HCT116 (cell line): ENCODE measurements around the gene EIF2B2. TPM values are rescaled to one million over a fixed set of nuclear protein-coding genes. Genes with fewer than 3 reads are reported as not detected.

ENCODE experiments used
- ATAC-seq: fragments of 200-7000 bp; cut with Tn5 transposase; 2 replicates; pipeline ENCODE4 v1.9.1; 2020; ENCODE audit warnings: mild to moderate bottlenecking, moderate library complexity
- BruUV-seq: library from RNA; stranded (reverse); fragments of 400-500 nt; replicated peaks from 2 replicates; lab custom pipeline; 2021; lab: Mats Ljungman, UMichigan
- CTCF ChIA-PET: fragments of 300-600 bp; sonication (Branson Sonifier 250); formaldehyde crosslinking; loops from one replicate; lab custom pipeline; 2021; ENCODE audit warnings: antibody characterized with exemption; lab: Charles Lee
- POLR2A ChIA-PET: fragments of 300-600, 350-600 bp; sonication (Branson Sonifier 250); formaldehyde crosslinking; loops from one replicate; lab custom pipeline; 2021; ENCODE audit warnings: antibody characterized with exemption; lab: Charles Lee
- RAD21 ChIA-PET, 2 experiments: fragments of 300-600 bp; sonication (Branson Sonifier 250); formaldehyde crosslinking; loops; one replicate each; lab custom pipeline; 2023; ENCODE audit warnings: low total read pairs in 2 of 2; ENCODE audit not compliant: uncharacterized antibody in 2 of 2, unreplicated experiment in 2 of 2, low non-redundant PET in 1 of 2; lab: Charles Lee
- DNase-seq: peaks from one replicate; pipeline ENCODE4 v3.0.0-alpha.2; 2010; ENCODE audit warnings: low read depth, low spot score
- H2AFZ ChIP-seq: fragments of 200-600 bp; shearing (Covaris generic), sonication (generic); 2 replicates; pipeline ENCODE4 v1.6.1; 2017; ENCODE audit warnings: low read depth, mixed run types, mixed read lengths, antibody characterized with exemption, low read length; ENCODE audit not compliant: poor library complexity, severe bottlenecking
- H3K27ac ChIP-seq: 2 replicates; pipeline ENCODE4 v1.5.1; 2012; ENCODE audit warnings: low read depth, low read length
- H3K27me3 ChIP-seq: fragments of 200-600 bp; sonication (generic); 2 replicates; pipeline ENCODE4 v1.6.1; 2016; ENCODE audit warnings: mixed run types, low read length, mixed read lengths; ENCODE audit not compliant: insufficient read depth
- H3K36me3 ChIP-seq, 2 experiments: fragments of 200-500 bp in 1 of 2; fragments of 200-600 bp in 1 of 2; sonication (Bioruptor generic) in 1 of 2; sonication (generic) in 1 of 2; 2 replicates each; pipeline versions ENCODE4 v1.5.1 to v1.6.1; 2014 to 2016; ENCODE audit warnings: low read length in 2 of 2, inconsistent platforms in 1 of 2, mixed read lengths in 1 of 2, mixed run types in 1 of 2; ENCODE audit not compliant: insufficient read depth in 2 of 2, control insufficient read depth in 1 of 2
- H3K4me1 ChIP-seq, 2 experiments: fragments of 200-600 bp in 1 of 2; sonication (generic) in 1 of 2; 2 replicates each; pipeline versions ENCODE4 v1.5.1 to v1.6.1; 2012 to 2017; ENCODE audit warnings: low read length in 2 of 2, inconsistent platforms in 1 of 2, mild to moderate bottlenecking in 1 of 2, mixed read lengths in 1 of 2, mixed run types in 1 of 2, moderate library complexity in 1 of 2; ENCODE audit not compliant: insufficient read depth in 2 of 2, control insufficient read depth in 1 of 2
- H3K4me2 ChIP-seq: fragments of 200-600 bp; sonication (generic); 2 replicates; pipeline ENCODE4 v1.6.1; 2017; ENCODE audit warnings: mixed run types, low read length, mixed read lengths
- H3K4me3 ChIP-seq, 2 experiments: fragments of 200-600 bp in 1 of 2; sonication (generic) in 1 of 2; replicated peaks in 1 of 2; 2 replicates each; pipeline ENCODE4 v1.5.1; 2011 to 2016; ENCODE audit warnings: low read length in 2 of 2, control low read depth in 1 of 2, low read depth in 1 of 2, mild to moderate bottlenecking in 1 of 2, mixed read lengths in 1 of 2, mixed run types in 1 of 2
- H3K79me2 ChIP-seq: fragments of 200-600 bp; sonication (generic); 2 replicates; pipeline ENCODE4 v1.6.1; 2017; ENCODE audit warnings: mild to moderate bottlenecking, mixed run types, low read length, moderate library complexity, mixed read lengths; ENCODE audit not compliant: insufficient read depth
- H3K9ac ChIP-seq: fragments of 200-600 bp; sonication (generic); 2 replicates; pipeline ENCODE4 v1.6.1; 2016; ENCODE audit warnings: low read length, mixed read lengths
- H3K9me2 ChIP-seq: fragments of 200-600 bp; sonication (generic), shearing (Covaris generic); 2 replicates; pipeline ENCODE4 v1.6.1; 2017; ENCODE audit warnings: mixed run types, mild to moderate bottlenecking, moderate library complexity; ENCODE audit not compliant: insufficient read depth
- H3K9me3 ChIP-seq, 2 experiments: fragments of 200-500 bp in 1 of 2; fragments of 200-600 bp in 1 of 2; sonication (Bioruptor generic) in 1 of 2; sonication (generic) in 1 of 2; 2 replicates each; pipeline ENCODE4 v1.6.1; 2014 to 2017; ENCODE audit warnings: low read length in 2 of 2, mixed read lengths in 2 of 2, inconsistent platforms in 1 of 2, low read depth in 1 of 2, mild to moderate bottlenecking in 1 of 2, mixed run types in 1 of 2, moderate library complexity in 1 of 2; ENCODE audit not compliant: control insufficient read depth in 1 of 2, insufficient read depth in 1 of 2
- H4K20me1 ChIP-seq: fragments of 200-600 bp; sonication (generic), shearing (Covaris generic); 2 replicates; pipeline ENCODE4 v1.6.1; 2017; ENCODE audit warnings: mixed run types, mild to moderate bottlenecking, moderate library complexity; ENCODE audit not compliant: insufficient read depth
- CBX3 ChIP-seq: IDR thresholded peaks from 2 replicates; pipeline ENCODE4 v1.6.1; 2012; ENCODE audit warnings: low read depth
- CEBPB ChIP-seq: IDR thresholded peaks from 2 replicates; pipeline ENCODE4 v1.6.1; 2012; ENCODE audit warnings: low read depth
- EGR1 ChIP-seq: IDR thresholded peaks from 2 replicates; pipeline ENCODE4 v1.6.1; 2012; ENCODE audit warnings: low read depth
- ELF1 ChIP-seq: IDR thresholded peaks from 2 replicates; pipeline ENCODE4 v1.6.1; 2012; ENCODE audit warnings: low read depth, borderline replicate concordance
- EZH2phosphoT487 ChIP-seq: fragments of 200-600 bp; IDR thresholded peaks from 2 replicates; pipeline ENCODE4 v1.6.1; 2018; ENCODE audit warnings: antibody characterized with exemption, borderline replicate concordance
- FOSL1 ChIP-seq: IDR thresholded peaks from 2 replicates; pipeline ENCODE4 v1.6.1; 2012; ENCODE audit warnings: low read depth
- JUND ChIP-seq: IDR thresholded peaks from 2 replicates; pipeline ENCODE4 v1.6.1; 2012
- POLR2A ChIP-seq: IDR thresholded peaks from 2 replicates; pipeline ENCODE4 v1.7.0; 2011; ENCODE audit warnings: borderline replicate concordance; ENCODE audit not compliant: insufficient read depth, insufficient read length; ENCODE audit errors: extremely low read depth
- POLR2AphosphoS5 ChIP-seq: IDR thresholded peaks from 2 replicates; pipeline ENCODE4 v1.6.1; 2011; ENCODE audit warnings: mild to moderate bottlenecking, low read depth, low read length, moderate library complexity
- RAD21 ChIP-seq: IDR thresholded peaks from 2 replicates; pipeline ENCODE4 v1.6.1; 2012; ENCODE audit warnings: low read depth, mild to moderate bottlenecking
- SIN3A ChIP-seq: IDR thresholded peaks from 2 replicates; pipeline ENCODE4 v1.6.1; 2012; ENCODE audit warnings: low read depth
- SP1 ChIP-seq: IDR thresholded peaks from 2 replicates; pipeline ENCODE4 v1.6.1; 2012; ENCODE audit warnings: low read depth
- SRF ChIP-seq: IDR thresholded peaks from 2 replicates; pipeline ENCODE4 v1.6.1; 2012; ENCODE audit warnings: low read depth
- TCF7L2 ChIP-seq: IDR thresholded peaks from 2 replicates; pipeline ENCODE4 v1.7.0; 2011; ENCODE audit warnings: borderline replicate concordance, inconsistent platforms; ENCODE audit not compliant: insufficient read depth, insufficient read length; ENCODE audit errors: extremely low read depth
- YY1 ChIP-seq: IDR thresholded peaks from 2 replicates; pipeline ENCODE4 v1.6.1; 2011; ENCODE audit warnings: low read length, low read depth, moderate library complexity, mild to moderate bottlenecking; ENCODE audit not compliant: insufficient replicate concordance; ENCODE audit errors: extremely low read depth
- ZFX ChIP-seq: fragments of 450-650 bp; IDR thresholded peaks from 2 replicates; pipeline ENCODE4 v1.6.1; 2017
- ZNF274 ChIP-seq: fragments of 200-500 bp; sonication (Bioruptor generic); IDR thresholded peaks from 2 replicates; pipeline ENCODE4 v1.6.1; 2014; ENCODE audit warnings: mild to moderate bottlenecking, low read depth, low read length, inconsistent platforms
- intact Hi-C: fragments of 100-400 bp; cut with micrococcal nuclease; formaldehyde crosslinking; loops from 2 replicates; pipeline ENCODE4 v1.10.0; 2022
- total RNA-seq: library from RNA; stranded (reverse); gene quantifications from one replicate; pipeline ENCODE4 v1.2.1, GENCODE V29; 2021; ENCODE audit not compliant: unreplicated experiment
- TF ChIP-seq, protein P1 (sequence below): IDR thresholded peaks from 2 replicates; pipeline ENCODE4 v1.6.1; 2012
- TF ChIP-seq, protein P2 (sequence below), 3 experiments: fragments of 200-600 bp in 1 of 3; sonication (generic) in 1 of 3; IDR thresholded peaks in 2 of 3; conservative IDR thresholded peaks in 1 of 3; 2 replicates each; pipeline ENCODE4 v1.5.1; 2012 to 2017; ENCODE audit warnings: low read depth in 2 of 3, low read length in 2 of 3, antibody characterized with exemption in 1 of 3, borderline replicate concordance in 1 of 3, control low read depth in 1 of 3, mild to moderate bottlenecking in 1 of 3, mixed read lengths in 1 of 3, mixed run types in 1 of 3, moderate library complexity in 1 of 3; ENCODE audit not compliant: insufficient read depth in 1 of 3
- TF ChIP-seq, protein P3 (sequence below): IDR thresholded peaks from 2 replicates; pipeline ENCODE4 v1.6.1; 2012

Gene EIF2B2
- total RNA-seq, 1 experiment from 2014 or later: 54.8 TPM

GRCh38 chr14:74981833-74982232 lies 20.9 kb upstream of the EIF2B2 start:
- no peaks in the 10 kb centered on the region for H3K9me3 ChIP-seq
- TF ChIP-seq SP1: no peak
- TF ChIP-seq, protein P1, sequence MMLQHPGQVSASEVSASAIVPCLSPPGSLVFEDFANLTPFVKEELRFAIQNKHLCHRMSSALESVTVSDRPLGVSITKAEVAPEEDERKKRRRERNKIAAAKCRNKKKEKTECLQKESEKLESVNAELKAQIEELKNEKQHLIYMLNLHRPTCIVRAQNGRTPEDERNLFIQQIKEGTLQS: no peak
- H2AFZ ChIP-seq: no peak overlapping the region
- no peaks in the 10 kb centered on the region for H3K4me1 ChIP-seq
- CTCF ChIA-PET: no interaction called here
- no peak overlapping the region for H3K4me3 ChIP-seq
- RAD21 ChIA-PET: no interaction called here
- no peak overlapping the region for H3K27ac ChIP-seq
- ATAC-seq: no peak
- POLR2A ChIA-PET: interaction anchor here (1.2 kb wide), 1 partner anchor 26 kb away, joined by 3 read pairs; the partner anchor contains the start of gene PGF
- H3K9ac ChIP-seq: no peak overlapping the region
- H3K36me3 ChIP-seq: no peaks in the 10 kb centered on the region
- no peaks in the 10 kb centered on the region for H4K20me1 ChIP-seq
- H3K4me2 ChIP-seq: no peak overlapping the region
- H3K79me2 ChIP-seq: no peaks in the 10 kb centered on the region
- H3K27me3 ChIP-seq: no peaks in the 10 kb centered on the region
- DNase-seq: no peak
- H3K9me2 ChIP-seq: no peaks in the 10 kb centered on the region
- BruUV-seq: no TSS peak
- intact Hi-C loops: no loop called here

DNA sequence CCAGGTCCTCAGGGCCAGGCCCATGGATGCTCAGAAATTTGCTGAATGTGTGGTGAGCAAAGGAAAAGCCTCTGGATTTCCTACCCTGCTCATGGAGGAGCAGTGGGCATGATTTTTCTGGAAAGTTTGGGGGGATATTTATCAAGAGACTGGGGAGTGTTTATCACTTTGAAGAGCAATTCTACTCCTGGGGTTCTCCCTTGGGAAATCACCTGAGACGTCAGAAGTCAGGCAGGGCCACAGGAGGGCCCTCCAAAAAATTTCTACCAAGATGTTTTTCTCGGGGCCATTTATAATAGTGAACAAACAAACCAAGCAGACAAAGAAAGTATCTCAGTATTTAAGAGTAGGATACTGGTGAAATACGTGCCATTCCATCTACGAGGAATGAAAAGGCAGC lies 20.1 kb upstream of the EIF2B2 start:
- Histone ChIP-seq H3K27me3 (no peaks in the 10 kb centered on the region), H3K4me2 (no peak overlapping the region), H3K4me1 (peaks cover 0 to 1% of the 10 kb centered on the region in 2 experiments; a peak in 2 of 4 replicates), H2AFZ (no peak overlapping the region), H4K20me1 (no peaks in the 10 kb centered on the region), H3K9me3 (no peaks in the 10 kb centered on the region), H3K4me3 (no peak overlapping the region), H3K9me2 (no peaks in the 10 kb centered on the region), H3K79me2 (no peaks in the 10 kb centered on the region), H3K9ac (no peak overlapping the region), H3K36me3 (no peaks in the 10 kb centered on the region), H3K27ac (no peak overlapping the region)
- CTCF ChIA-PET: no interaction called here
- no TSS peak for BruUV-seq
- TF ChIP-seq SRF: no peak
- TF ChIP-seq SIN3A: no peak
- TF ChIP-seq ZNF274: no peak
- no peak for TF ChIP-seq CEBPB
- TF ChIP-seq JUND: no peak
- no peak for TF ChIP-seq EZH2phosphoT487
- no peak for TF ChIP-seq CBX3
- no peak for TF ChIP-seq FOSL1
- TF ChIP-seq ELF1: no peak
- no peak for TF ChIP-seq TCF7L2
- TF ChIP-seq YY1: no peak
- TF ChIP-seq RAD21: no peak
- TF ChIP-seq SP1: no peak
- TF ChIP-seq, protein P2, sequence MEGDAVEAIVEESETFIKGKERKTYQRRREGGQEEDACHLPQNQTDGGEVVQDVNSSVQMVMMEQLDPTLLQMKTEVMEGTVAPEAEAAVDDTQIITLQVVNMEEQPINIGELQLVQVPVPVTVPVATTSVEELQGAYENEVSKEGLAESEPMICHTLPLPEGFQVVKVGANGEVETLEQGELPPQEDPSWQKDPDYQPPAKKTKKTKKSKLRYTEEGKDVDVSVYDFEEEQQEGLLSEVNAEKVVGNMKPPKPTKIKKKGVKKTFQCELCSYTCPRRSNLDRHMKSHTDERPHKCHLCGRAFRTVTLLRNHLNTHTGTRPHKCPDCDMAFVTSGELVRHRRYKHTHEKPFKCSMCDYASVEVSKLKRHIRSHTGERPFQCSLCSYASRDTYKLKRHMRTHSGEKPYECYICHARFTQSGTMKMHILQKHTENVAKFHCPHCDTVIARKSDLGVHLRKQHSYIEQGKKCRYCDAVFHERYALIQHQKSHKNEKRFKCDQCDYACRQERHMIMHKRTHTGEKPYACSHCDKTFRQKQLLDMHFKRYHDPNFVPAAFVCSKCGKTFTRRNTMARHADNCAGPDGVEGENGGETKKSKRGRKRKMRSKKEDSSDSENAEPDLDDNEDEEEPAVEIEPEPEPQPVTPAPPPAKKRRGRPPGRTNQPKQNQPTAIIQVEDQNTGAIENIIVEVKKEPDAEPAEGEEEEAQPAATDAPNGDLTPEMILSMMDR (IDR thresholded peaks at IDR 0.05 in 2 of 3, conservative IDR thresholded peaks at IDR 0.05 in 1 of 3; ENCODE audit: borderline replicate concordance in 1 of 3, insufficient read depth in 1 of 3, low read depth in 2 of 3, low read length in 2 of 3): no peak
- TF ChIP-seq EGR1: no peak
- TF ChIP-seq POLR2AphosphoS5: no peak
- TF ChIP-seq ZFX: no peak
- no peak for TF ChIP-seq POLR2A
- TF ChIP-seq, protein P3, sequence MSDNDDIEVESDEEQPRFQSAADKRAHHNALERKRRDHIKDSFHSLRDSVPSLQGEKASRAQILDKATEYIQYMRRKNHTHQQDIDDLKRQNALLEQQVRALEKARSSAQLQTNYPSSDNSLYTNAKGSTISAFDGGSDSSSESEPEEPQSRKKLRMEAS: no peak
- no peak for DNase-seq
- RAD21 ChIA-PET: interaction anchor here in 1 of 2 experiments (0.6 kb wide), 1 partner anchor 93 kb away, joined by 3 read pairs; no protein-coding TSS in a partner anchor
- intact Hi-C loops: no loop called here
- POLR2A ChIA-PET: interaction anchor here (1.2 kb wide), 1 partner anchor 27 kb away, joined by 3 read pairs; the partner anchor contains the start of gene PGF
- ATAC-seq: no peak
